GM18873 (cell line): ENCODE data around the gene DDHD1.

Experiments used
- ATAC-seq: cut with Tn5 transposase; IDR thresholded peaks from one replicate; pipeline ENCODE4 v1.9.1; 2021; ENCODE audit warnings: mild to moderate bottlenecking, moderate library complexity, moderate number of reproducible peaks; ENCODE audit not compliant: unreplicated experiment, low FRiP score

Gene DDHD1

GRCh38 chr14:53001787-53002378 is 151.2 kb downstream of the DDHD1 start:
- ATAC-seq: no peak

GRCh38 chr14:52998376-52999015 is 154.6 kb downstream of the DDHD1 start:
- no peak for ATAC-seq

GRCh38 chr14:52996493-52996892 is 156.6 kb downstream of the DDHD1 start:
- ATAC-seq: no peak

- ATAC-seq: no peak
Observed at GRCh38 chr14:52995998-52996397, 157.1 kb downstream of the DDHD1 start.

- ATAC-seq: no peak
Observed at GRCh38 chr14:52992236-52992870, 160.8 kb downstream of the DDHD1 start.

GRCh38 chr14:52988139-52988538 is 165.0 kb downstream of the DDHD1 start:
- no peak for ATAC-seq

GRCh38 chr14:52987514-52987913 is 165.6 kb downstream of the DDHD1 start:
- ATAC-seq: no peak

GRCh38 chr14:52987042-52987441 is 166.1 kb downstream of the DDHD1 start:
- ATAC-seq: no peak
